K562 (cell line): ENCODE measurements around the gene RNF32. TPM values are rescaled to one million over a fixed set of nuclear protein-coding genes. Genes with fewer than 3 reads are reported as not detected.

Source experiments
- ATAC-seq: fragments of 200-7000 bp; cut with Tn5 transposase; 3 replicates; pipeline ENCODE4 v1.9.1; 2020; ENCODE audit warnings: moderate library complexity
- BruUV-seq: library from RNA; stranded (reverse); fragments of 400-500 nt; replicated peaks from 2 replicates; lab custom pipeline; 2021; lab: Mats Ljungman, UMichigan
- CTCF ChIA-PET: fragments of 300-600 bp; formaldehyde crosslinking; extraction: SDS; loops from one replicate; lab custom pipeline; 2021; ENCODE audit warnings: low intra/inter-chr PET ratio; lab: Yijun Ruan, JAX
- POLR2A ChIA-PET: fragments of 300-600, 350-650 bp; sonication (Branson Sonifier 250); formaldehyde crosslinking; extraction: SDS; loops from one replicate; lab custom pipeline; 2021; ENCODE audit warnings: antibody characterized with exemption, inconsistent platforms; lab: Yijun Ruan, JAX
- DNase-seq, 4 experiments: peaks; one replicate each; pipeline versions ENCODE4 v3.0.0 to v3.0.0-alpha.2; 2011 to 2018; ENCODE audit warnings: low spot score in 3 of 4, mixed read lengths in 3 of 4; ENCODE audit errors: extremely low read depth in 1 of 4
- FAIRE-seq: peaks from 2 replicates; lab custom pipeline; 2011; peaks lifted over from hg19 to GRCh38; lab: Jason Lieb, UNC
- H2AFZ ChIP-seq: 2 replicates; pipeline ENCODE4 v1.6.0; 2011; ENCODE audit warnings: low read depth, low read length, control low read depth, inconsistent platforms
- H3K27ac ChIP-seq: fragments of 200-600 bp; 3 replicates; pipeline ENCODE4 v1.8.0; 2011; ENCODE audit warnings: low read depth, mild to moderate bottlenecking, control low read depth, inconsistent platforms, low read length, moderate library complexity, mixed read lengths; ENCODE audit errors: extremely low read depth
- H3K27me3 ChIP-seq, 2 experiments: fragments of 300-600 bp in 1 of 2; 2 replicates in 1 of 2; 3 replicates in 1 of 2; pipeline versions ENCODE4 v1.6.0 to v1.8.0; 2011; ENCODE audit warnings: inconsistent platforms in 2 of 2, low read length in 2 of 2, mild to moderate bottlenecking in 1 of 2, mixed read lengths in 1 of 2, moderate library complexity in 1 of 2; ENCODE audit not compliant: control insufficient read depth in 2 of 2, insufficient read depth in 2 of 2
- H3K36me3 ChIP-seq: fragments of 300-600 bp; 3 replicates; pipeline ENCODE4 v1.8.0; 2011; ENCODE audit warnings: mild to moderate bottlenecking, low read length, inconsistent platforms; ENCODE audit not compliant: control insufficient read depth, insufficient read depth
- H3K4me1 ChIP-seq, 2 experiments: fragments of 200-600 bp in 1 of 2; replicated peaks in 1 of 2; 2 replicates in 1 of 2; 3 replicates in 1 of 2; pipeline versions ENCODE4 v1.5.1 to v1.8.0; 2011; ENCODE audit warnings: inconsistent platforms in 2 of 2, low read length in 2 of 2, mild to moderate bottlenecking in 1 of 2, mixed read lengths in 1 of 2, moderate library complexity in 1 of 2; ENCODE audit not compliant: control insufficient read depth in 2 of 2, insufficient read depth in 2 of 2
- H3K4me2 ChIP-seq: 2 replicates; pipeline ENCODE4 v1.6.1; 2011; ENCODE audit warnings: low read length, control low read depth, inconsistent platforms, mixed read lengths; ENCODE audit not compliant: insufficient read depth
- H3K4me3 ChIP-seq: fragments of 200-600 bp; sonication (generic), shearing (Covaris generic); 2 replicates; pipeline ENCODE4 v1.5.1; 2016; ENCODE audit warnings: control low read depth, inconsistent platforms
- H3K79me2 ChIP-seq: fragments of 200-600 bp; 3 replicates; pipeline ENCODE4 v1.8.0; 2011; ENCODE audit warnings: low read length, inconsistent platforms; ENCODE audit not compliant: control insufficient read depth, insufficient read depth
- H3K9ac ChIP-seq, 2 experiments: 2 replicates each; pipeline versions ENCODE4 v1.6.0 to v1.6.1; 2011; ENCODE audit warnings: low read depth in 2 of 2, low read length in 2 of 2, control low read depth in 1 of 2, inconsistent platforms in 1 of 2, mild to moderate bottlenecking in 1 of 2, mixed read lengths in 1 of 2; ENCODE audit not compliant: insufficient read depth in 1 of 2
- H3K9me1 ChIP-seq: one replicate; pipeline ENCODE4 v1.6.0; 2011; ENCODE audit warnings: inconsistent platforms, mild to moderate bottlenecking, low read length, moderate library complexity; ENCODE audit not compliant: control insufficient read depth, insufficient read depth
- H3K9me3 ChIP-seq: replicated peaks from 2 replicates; pipeline ENCODE4 v1.5.1; 2011; ENCODE audit warnings: low read depth, low read length, inconsistent platforms; ENCODE audit not compliant: control insufficient read depth, insufficient read depth
- H4K20me1 ChIP-seq: replicated peaks from 2 replicates; pipeline ENCODE4 v1.6.1; 2011; ENCODE audit warnings: low read length, inconsistent platforms, mixed read lengths; ENCODE audit not compliant: control insufficient read depth, insufficient read depth
- BACH1 ChIP-seq: fragments of 200-800 bp; sonication (Bioruptor generic); IDR thresholded peaks from 2 replicates; pipeline ENCODE4 v1.6.1; 2016; ENCODE audit warnings: missing genetic modification characterization, missing compliant biosample characterization
- CBFA2T2 ChIP-seq: fragments of 450-650 bp; conservative IDR thresholded peaks from 2 replicates; pipeline ENCODE4 v1.6.1; 2017; ENCODE audit warnings: mild to moderate bottlenecking
- CBX2 ChIP-seq: fragments of 200-600 bp; sonication (generic); IDR thresholded peaks from one replicate; pipeline ENCODE4 v1.6.1; 2012; ENCODE audit warnings: mild to moderate bottlenecking, low read length, inconsistent platforms; ENCODE audit not compliant: insufficient read depth, poor library complexity, severe bottlenecking
- CCNT2 ChIP-seq: IDR thresholded peaks from 2 replicates; pipeline ENCODE4 v1.6.1; 2011; ENCODE audit warnings: borderline replicate concordance, low read depth, mild to moderate bottlenecking, moderate library complexity, mixed read lengths, low read length; ENCODE audit not compliant: insufficient read length; ENCODE audit errors: extremely low read depth
- COPS2 ChIP-seq: fragments of 450-650 bp; conservative IDR thresholded peaks from 2 replicates; pipeline ENCODE4 v1.6.1; 2016; ENCODE audit warnings: mild to moderate bottlenecking, moderate library complexity
- EP300 ChIP-seq: IDR thresholded peaks from 2 replicates; pipeline ENCODE4 v1.6.1; 2012; ENCODE audit warnings: low read length, improper control_type of control experiment
- GABPA ChIP-seq: fragments of 200-800 bp; sonication (Bioruptor generic); conservative IDR thresholded peaks from 2 replicates; pipeline ENCODE4 v1.6.1; 2016; ENCODE audit warnings: low read depth, missing genetic modification characterization, missing compliant biosample characterization
- GATAD2A ChIP-seq: fragments of 450-650 bp; IDR thresholded peaks from 2 replicates; pipeline ENCODE4 v1.6.1; 2017
- GTF2F1 ChIP-seq: IDR thresholded peaks from 2 replicates; pipeline ENCODE4 v1.6.1; 2011; ENCODE audit warnings: low read depth, low read length, improper control_type of control experiment
- KDM1A ChIP-seq, 2 experiments: fragments of 450-650 bp; IDR thresholded peaks; 2 replicates each; pipeline ENCODE4 v1.6.1; 2016; ENCODE audit warnings: mild to moderate bottlenecking in 2 of 2
- MEF2D ChIP-seq: conservative IDR thresholded peaks from 2 replicates; pipeline ENCODE4 v1.6.1; 2016; ENCODE audit warnings: low read depth, missing genetic modification characterization, missing compliant biosample characterization
- PHB ChIP-seq: fragments of 250-450 bp; sonication (Bioruptor Pico); IDR thresholded peaks from 2 replicates; pipeline ENCODE4 v1.5.0; 2021
- PHB2 ChIP-seq: fragments of 450-650 bp; IDR thresholded peaks from 2 replicates; pipeline ENCODE4 v1.6.1; 2017; ENCODE audit warnings: low read depth
- PTBP1 ChIP-seq: fragments of 200-400 bp; formaldehyde crosslinking; IDR thresholded peaks from 2 replicates; pipeline ENCODE4 v1.6.1; 2017; ENCODE audit warnings: low read depth, low read length
- RNF2 ChIP-seq: sonication (generic); IDR thresholded peaks from 2 replicates; pipeline ENCODE4 v1.6.1; 2016
- ZC3H4 ChIP-seq: sonication (generic); formaldehyde crosslinking; IDR thresholded peaks from 2 replicates; pipeline ENCODE4 v1.9.0; 2021; ENCODE audit warnings: missing genetic modification reagents, borderline replicate concordance
- ZNF133 ChIP-seq: fragments of 250-450 bp; sonication (Bioruptor Pico); IDR thresholded peaks from 2 replicates; pipeline ENCODE4 v1.4.0; 2020; ENCODE audit warnings: mild to moderate bottlenecking
- WGBS: fragments of 100-300 bp; shearing (Covaris generic); methylation state at CpG from one replicate; pipeline ENCODE4 v1.1.6; 2016; ENCODE audit warnings: low coverage, mixed read lengths; ENCODE audit not compliant: insufficient coverage; ENCODE audit errors: missing lambda C conversion rate; 5-methylcytosine and 5-hydroxymethylcytosine counted together
- in situ Hi-C: fragments of 300-500 bp; cut with MboI; formaldehyde crosslinking; loops from 4 replicates; pipeline ENCODE4 v1.15.0; 2018; ENCODE audit warnings: inconsistent platforms, mixed read lengths
- intact Hi-C: fragments of 100-400 bp; cut with micrococcal nuclease; formaldehyde crosslinking; loops from 2 replicates; pipeline ENCODE4 v1.14.2; 2022
- polyA plus RNA-seq, 8 experiments: library from polyadenylated mRNA; depleted of rRNA in 4 of 8; stranded (reverse) in 5 of 8; unstranded in 3 of 8; fragments of >200 nt; fragmentation: Nextera tagmentation in 2 of 8; fragmentation: Illumina TruSeq in 1 of 8; extraction: Ambion mirVana in 2 of 8; extraction: Trizol in 1 of 8; gene quantifications; 2 replicates each; pipeline versions ENCODE4 v1.2.1 to v1.2.3, GENCODE V29; 2011 to 2014; ENCODE audit warnings: inconsistent platforms in 1 of 8, missing spikeins in 1 of 8
- total RNA-seq, 7 experiments: library from RNA; depleted of rRNA in 6 of 7; stranded (reverse); fragments of >200 nt in 6 of 7; fragmentation: Illumina TruSeq in 2 of 7; extraction: Trizol in 2 of 7; gene quantifications; 2 replicates each; pipeline versions ENCODE4 v1.2.1 to v1.2.3, GENCODE V29; 2011 to 2021; ENCODE audit warnings: low replicate concordance in 1 of 7
- TF ChIP-seq, protein P1 (sequence below), 3 experiments: fragments of 200-800 bp in 1 of 3; sonication (Bioruptor generic) in 1 of 3; sonication (generic) in 1 of 3; formaldehyde crosslinking in 1 of 3; IDR thresholded peaks; 2 replicates each; pipeline versions ENCODE4 v1.6.1 to v1.8.0; 2016 to 2022; ENCODE audit warnings: mild to moderate bottlenecking in 2 of 3, missing compliant biosample characterization in 2 of 3, missing genetic modification characterization in 2 of 3, missing genetic modification reagents in 1 of 3

RNF32 gene
- total and polyA plus RNA-seq, 9 of the 15 experiments (the other 6 are each of a cell fraction or from before 2014, with no cell fraction given) = 2.6 to 7.0 (median 4.6) TPM

GRCh38 chr7:156669035-156669828 lies 28.7 kb downstream of the RNF32 start (continued):
- TF ChIP-seq PTBP1 (no peak), COPS2 (no peak)

DNA sequence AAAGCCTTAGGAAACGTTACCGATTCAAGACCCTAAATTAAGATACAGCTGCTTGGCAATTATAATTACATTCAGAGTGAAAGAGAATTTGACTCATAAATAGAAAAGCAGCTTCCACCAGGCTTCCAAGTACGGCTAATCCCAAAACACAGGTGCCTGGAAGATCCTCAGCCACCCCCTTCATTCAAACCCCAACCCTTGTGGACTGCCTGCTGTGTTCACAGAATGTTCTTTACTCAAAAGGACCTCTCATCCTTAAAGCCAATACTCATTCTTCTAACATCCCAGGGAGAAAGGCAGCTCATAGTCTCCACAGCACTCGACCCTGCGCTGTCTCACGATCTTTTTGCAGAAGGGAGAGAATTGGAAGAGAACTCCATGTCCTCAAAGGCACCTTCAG lies 32.9 kb downstream of the RNF32 start:
- H3K36me3 ChIP-seq = peaks cover 66% of the 10 kb centered on the region
- CTCF ChIA-PET = no interaction called here
- no peaks in the 10 kb centered on the region for H3K9me1 ChIP-seq
- no peak for DNase-seq
- no peaks in the 10 kb centered on the region for H3K9me3 ChIP-seq
- no peaks in the 10 kb centered on the region for H3K27me3 ChIP-seq
- no peaks in the 10 kb centered on the region for H4K20me1 ChIP-seq
- no peak for TF ChIP-seq PHB2
- TF ChIP-seq MEF2D (tag) = no peak
- TF ChIP-seq EP300 = no peak
- TF ChIP-seq PHB (CRISPR knock-in tag) = no peak
- TF ChIP-seq BACH1 (tag) = no peak
- no peak for TF ChIP-seq GATAD2A
- no peak for TF ChIP-seq CBFA2T2
- TF ChIP-seq CCNT2 = no peak
- no peak for TF ChIP-seq ZC3H4 (CRISPR knock-in tag)
- no peak for TF ChIP-seq GABPA (tag)
- TF ChIP-seq RNF2 = no peak
- TF ChIP-seq, protein P1, sequence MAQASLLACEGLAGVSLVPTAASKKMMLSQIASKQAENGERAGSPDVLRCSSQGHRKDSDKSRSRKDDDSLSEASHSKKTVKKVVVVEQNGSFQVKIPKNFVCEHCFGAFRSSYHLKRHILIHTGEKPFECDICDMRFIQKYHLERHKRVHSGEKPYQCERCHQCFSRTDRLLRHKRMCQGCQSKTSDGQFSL (CRISPR knock-in tag; IDR thresholded peaks at IDR 0.05) = no peak
- TF ChIP-seq, protein P1 (tag; IDR thresholded peaks at IDR 0.05) = no peak
- no peak for TF ChIP-seq KDM1A (IDR thresholded peaks at IDR 0.05)
- TF ChIP-seq GTF2F1 = no peak
- TF ChIP-seq CBX2 = no peak
- no peak for TF ChIP-seq ZNF133 (CRISPR knock-in tag)
- TF ChIP-seq, all 486 proteins: peak for 0
- peaks cover 0 to 10% of the 10 kb centered on the region in 2 experiments; a peak in 2 of 5 replicates for H3K4me1 ChIP-seq
- no peak for ATAC-seq
- 90% methylated on average over 6 of the region's 6 CpGs for WGBS
- H3K9ac ChIP-seq = no peak overlapping the region
- H3K79me2 ChIP-seq = no peaks in the 10 kb centered on the region
- no peak overlapping the region for H3K27ac ChIP-seq
- H3K4me3 ChIP-seq = no peak overlapping the region
- in situ Hi-C loops (no loop called here), intact Hi-C loops (no loop called here)
- H2AFZ ChIP-seq = no peak overlapping the region
- FAIRE-seq = no peak
- POLR2A ChIA-PET = interaction anchor here (0.7 to 1.0 kb wide), 3 partner anchors 16 to 841 kb away, joined by 3 to 4 read pairs (median 4); no protein-coding TSS in a partner anchor
- no TSS peak for BruUV-seq
- H3K4me2 ChIP-seq = no peak overlapping the region
